GM12892 (cell line): ENCODE data around the gene ITIH5.

Source experiments
- DNase-seq: peaks from one replicate; pipeline ENCODE4 v3.0.0; 2011; ENCODE audit not compliant: insufficient read length
- FAIRE-seq: peaks from 2 replicates; lab custom pipeline; 2011; peaks lifted over from hg19 to GRCh38; lab: Jason Lieb, UNC
- POLR2A ChIP-seq: IDR thresholded peaks from 2 replicates; pipeline ENCODE4 v1.6.1; 2011; ENCODE audit warnings: low read depth, low read length, control low read depth
- POLR2AphosphoS5 ChIP-seq: IDR thresholded peaks from 2 replicates; pipeline ENCODE4 v1.6.1; 2011; ENCODE audit warnings: low read depth, low read length, control low read depth
- TAF1 ChIP-seq: IDR thresholded peaks from 2 replicates; pipeline ENCODE4 v1.6.1; 2011; ENCODE audit warnings: low read depth, mild to moderate bottlenecking, control low read depth, low read length, borderline replicate concordance

ITIH5 gene

DNA sequence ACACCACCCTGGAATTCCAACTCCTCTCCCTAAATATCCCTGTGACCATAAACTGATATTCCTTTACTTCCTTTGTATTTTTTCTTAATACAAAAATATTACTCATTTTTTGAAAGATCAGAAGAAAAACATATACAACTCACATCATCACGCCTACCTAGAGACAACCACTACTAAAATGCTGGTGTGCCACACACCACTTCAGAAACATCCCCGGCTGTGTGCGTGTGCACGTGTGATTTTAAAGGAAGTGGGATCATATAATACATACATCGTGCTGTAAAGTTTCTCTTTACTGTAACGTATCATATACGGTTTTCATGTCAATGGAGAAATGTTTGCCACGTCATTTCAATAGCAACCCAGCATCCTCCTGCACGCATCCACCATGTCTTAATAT, 76.5 kb downstream of the ITIH5 start:
- TF ChIP-seq POLR2AphosphoS5: no peak
- no peak for TF ChIP-seq TAF1
- no peak for TF ChIP-seq POLR2A
- FAIRE-seq (no peak), DNase-seq (no peak)

DNA sequence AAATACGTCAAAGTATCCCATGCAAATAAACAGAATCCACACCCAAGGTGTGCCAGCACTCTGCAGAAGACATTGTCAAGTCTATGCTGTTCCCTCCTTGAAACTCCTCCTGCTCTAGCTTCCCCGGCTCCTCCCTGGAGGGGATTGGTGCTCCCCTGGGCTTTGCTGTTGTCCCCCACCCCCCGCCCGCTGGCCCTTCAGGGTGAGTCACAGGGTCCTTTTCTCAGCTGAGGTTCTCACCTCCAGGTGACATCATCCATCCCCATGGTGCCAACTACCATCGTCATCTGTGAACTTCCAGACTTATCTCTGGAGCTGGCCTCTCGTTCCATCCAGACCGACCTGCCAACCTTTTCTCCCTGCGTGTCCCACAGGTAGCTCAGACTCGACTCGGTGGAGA, 77.0 kb downstream of the ITIH5 start:
- FAIRE-seq (no peak), DNase-seq (no peak)
- TF ChIP-seq TAF1: no peak

DNA sequence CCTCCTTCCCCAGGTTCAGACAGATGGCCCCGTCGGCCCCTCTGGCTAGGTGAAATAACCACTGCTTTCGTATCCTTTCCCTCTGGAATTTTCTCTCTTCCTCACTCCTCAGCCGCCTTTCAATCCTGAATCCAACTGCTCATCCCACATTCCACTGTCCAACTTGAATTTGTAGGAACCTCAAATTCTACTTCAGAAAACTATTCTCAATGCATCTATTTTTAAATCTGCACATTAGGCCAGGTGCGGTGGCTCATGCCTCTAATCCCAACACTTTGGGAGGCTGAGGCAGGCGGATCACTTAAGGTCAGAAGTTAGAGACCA, 78.9 kb downstream of the ITIH5 start:
- DNase-seq (no peak), FAIRE-seq (no peak)
- TF ChIP-seq POLR2AphosphoS5 (no peak), TAF1 (no peak), POLR2A (no peak)

DNA sequence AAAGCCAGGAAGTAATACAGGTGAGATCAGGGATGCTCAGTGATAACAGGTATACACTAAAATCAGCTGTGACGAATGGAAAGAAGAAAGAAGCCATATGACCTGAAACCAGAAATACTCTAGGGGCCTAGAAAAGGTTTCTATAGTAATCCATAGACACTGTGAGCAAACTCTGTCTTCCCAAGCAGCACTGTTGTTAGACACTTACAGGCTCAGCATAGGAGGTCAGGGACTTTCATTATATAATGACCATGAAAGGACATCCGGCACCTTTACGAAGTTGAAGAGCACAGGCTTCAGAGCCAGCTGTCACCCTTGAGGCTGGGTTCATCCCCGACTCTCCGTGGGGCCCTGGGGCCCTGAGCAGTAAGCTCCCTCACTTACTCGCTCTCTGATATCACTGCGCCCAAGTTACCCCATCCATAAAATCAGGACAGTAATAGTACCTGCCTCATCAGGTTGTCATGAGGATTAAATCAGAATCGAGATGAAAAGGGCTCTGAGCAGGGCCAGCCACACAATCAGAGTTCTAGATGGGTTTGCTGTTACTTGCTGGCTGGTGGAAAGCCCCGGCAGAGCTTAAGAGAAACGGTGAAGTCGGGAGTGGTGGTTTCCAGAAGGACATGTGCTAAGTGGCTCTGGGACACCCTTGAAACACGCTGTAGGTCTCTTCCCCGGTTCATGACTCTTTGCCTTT, 79.5 kb downstream of the ITIH5 start:
- DNase-seq (no peak), FAIRE-seq (no peak)
- TF ChIP-seq TAF1 (no peak), POLR2AphosphoS5 (no peak), POLR2A (no peak)

DNA sequence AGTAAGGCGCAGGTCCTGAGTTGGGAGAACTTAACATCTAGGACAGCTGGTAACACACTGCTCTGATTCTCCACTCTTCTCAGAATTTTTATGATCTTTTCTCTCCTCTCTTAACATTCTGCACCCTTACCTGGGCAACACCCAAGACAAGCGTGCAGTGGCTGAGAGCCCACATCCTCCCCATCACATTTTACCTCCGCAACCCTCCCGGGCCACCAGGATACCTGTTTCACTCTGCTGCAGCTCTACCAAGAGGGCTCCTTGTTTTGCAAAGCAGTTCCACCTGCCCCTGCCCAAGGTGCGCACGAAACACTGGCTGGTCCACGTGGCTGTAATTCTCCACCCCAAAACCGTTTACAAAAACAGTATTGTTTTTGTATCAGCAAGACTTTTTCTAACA, 81.5 kb downstream of the ITIH5 start:
- FAIRE-seq: no peak

DNA sequence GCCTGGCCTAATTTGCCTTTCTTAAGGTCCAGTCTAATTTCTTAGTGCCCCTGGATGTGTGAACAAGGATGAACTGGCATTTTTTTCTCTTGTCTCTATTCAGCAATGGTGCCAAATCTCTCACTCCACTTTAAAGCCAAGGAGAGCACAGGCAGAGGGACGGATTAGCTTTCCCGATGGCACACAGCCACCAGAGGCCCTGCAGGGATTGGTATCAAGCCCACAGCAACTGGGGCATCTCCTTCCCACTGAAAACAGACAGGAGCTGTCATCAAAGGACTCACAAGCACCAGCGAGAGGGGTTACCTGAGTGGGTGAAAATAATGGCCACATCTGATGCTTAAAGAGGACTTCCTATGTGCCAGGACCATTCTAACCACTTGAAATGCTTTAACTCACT, 83.1 kb downstream of the ITIH5 start:
- FAIRE-seq: no peak
- DNase-seq: no peak
- TF ChIP-seq POLR2A (no peak), POLR2AphosphoS5 (no peak)

More for the DNA sequence above, 81.5 kb downstream of the ITIH5 start:
- TF ChIP-seq TAF1 (no peak), POLR2A (no peak), POLR2AphosphoS5 (no peak)
- DNase-seq: no peak

DNA sequence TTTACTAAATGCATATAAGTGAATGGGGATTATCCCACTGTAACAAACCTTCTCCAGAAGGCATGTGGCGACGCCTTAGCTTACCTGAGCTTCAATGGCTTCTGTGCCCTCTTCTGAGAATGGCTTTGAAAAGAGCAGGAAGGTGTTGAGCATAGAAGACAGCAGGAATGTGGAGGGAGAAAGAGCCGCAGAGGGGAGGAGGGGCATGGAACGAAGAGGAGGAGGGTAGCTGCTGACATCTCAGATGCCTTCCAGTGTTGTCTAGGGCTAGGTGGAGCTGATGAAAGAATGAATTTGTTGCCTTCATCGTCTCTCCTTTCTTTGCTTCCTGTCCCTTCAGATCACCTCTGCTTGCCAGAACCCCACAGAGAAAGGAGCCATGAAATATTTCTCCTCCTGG, 86.2 kb downstream of the ITIH5 start:
- DNase-seq (no peak), FAIRE-seq (no peak)
- TF ChIP-seq POLR2A: no peak
- TF ChIP-seq POLR2AphosphoS5: no peak
- TF ChIP-seq TAF1: no peak

DNA sequence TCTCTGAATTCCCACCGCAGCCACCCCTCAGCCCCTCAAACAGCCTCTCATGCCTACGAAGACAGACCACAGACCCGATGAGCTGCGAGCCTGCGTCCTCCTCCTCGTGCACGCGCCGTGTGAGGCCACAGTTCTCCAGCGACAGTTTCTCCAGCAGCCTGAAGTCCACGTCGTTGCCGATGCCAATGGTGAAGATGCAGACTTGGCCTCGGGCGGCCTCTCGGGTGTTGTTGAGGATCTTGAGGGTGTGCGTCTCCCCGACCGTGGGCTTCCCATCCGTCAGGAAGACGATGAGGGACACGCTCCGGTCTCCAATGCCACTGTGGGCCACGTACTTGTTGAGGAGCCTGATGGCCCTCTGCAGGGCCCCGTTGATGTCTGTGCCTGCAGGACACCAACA, 87.1 kb downstream of the ITIH5 start:
- FAIRE-seq: no peak
- TF ChIP-seq POLR2A: no peak
- no peak for TF ChIP-seq TAF1
- TF ChIP-seq POLR2AphosphoS5: no peak
- DNase-seq: no peak

DNA sequence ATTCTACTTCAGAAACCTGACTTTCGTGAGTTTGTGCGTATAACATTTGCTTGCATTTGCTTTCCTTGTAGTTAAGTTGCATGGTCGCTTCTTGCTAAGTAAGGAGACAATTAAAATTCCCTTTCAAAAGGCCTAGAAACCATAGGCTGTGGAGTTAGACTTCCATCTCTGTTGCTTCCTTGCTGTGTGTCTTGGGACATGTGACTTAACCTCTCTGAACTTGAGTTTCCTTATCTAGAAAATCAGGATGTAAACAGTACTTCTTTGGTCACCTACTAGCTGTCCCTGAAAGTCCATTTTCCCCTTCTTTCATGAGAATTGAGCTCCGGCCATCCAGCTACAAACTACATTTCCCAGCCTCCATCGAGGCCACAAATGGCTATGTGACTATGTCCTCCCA, 89.2 kb downstream of the ITIH5 start:
- DNase-seq (no peak), FAIRE-seq (no peak)
- TF ChIP-seq TAF1: no peak
- TF ChIP-seq POLR2AphosphoS5: no peak

DNA sequence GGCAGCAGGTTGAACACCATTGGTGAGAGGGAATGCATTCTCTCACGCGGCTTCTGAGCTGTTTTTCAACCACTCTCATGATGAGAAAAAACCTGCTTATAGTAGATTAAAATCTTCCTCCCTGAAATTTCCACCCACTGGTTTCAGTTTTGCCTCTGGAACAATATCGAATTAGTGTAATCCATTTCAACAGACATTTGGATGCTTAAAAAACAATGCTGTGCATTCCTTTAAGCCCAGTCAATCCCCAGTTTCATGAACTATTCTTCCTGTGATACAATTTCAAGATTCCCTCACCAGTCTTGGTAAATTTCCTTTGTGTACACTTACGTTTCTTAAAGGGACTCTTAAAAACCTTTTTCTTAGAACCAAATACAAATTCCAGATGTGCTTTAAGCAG, 89.6 kb downstream of the ITIH5 start:
- TF ChIP-seq TAF1: no peak
- TF ChIP-seq POLR2A: no peak
- TF ChIP-seq POLR2AphosphoS5: no peak
- FAIRE-seq (no peak), DNase-seq (no peak)

DNA sequence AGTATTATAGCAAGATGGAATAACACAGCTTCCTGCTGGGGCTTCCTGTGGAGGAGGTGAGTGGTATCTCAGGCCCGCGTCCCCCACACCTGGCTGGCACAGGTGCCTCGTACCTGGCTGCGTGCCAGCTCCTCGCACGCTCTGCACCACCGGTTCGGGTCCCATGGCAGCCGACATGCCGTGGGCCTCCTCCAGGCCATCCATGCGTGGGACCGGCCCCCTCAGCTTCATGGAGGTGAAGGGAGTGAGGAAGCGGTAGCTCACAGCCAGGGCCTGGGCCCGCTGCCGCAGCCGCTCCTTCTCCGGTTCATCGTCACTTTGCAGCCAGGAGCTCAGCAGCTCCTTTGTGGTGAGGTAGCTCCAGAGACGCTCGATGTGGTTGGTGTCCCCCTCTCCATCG, 90.4 kb downstream of the ITIH5 start:
- no peak for FAIRE-seq
- TF ChIP-seq POLR2AphosphoS5 (no peak), TAF1 (no peak), POLR2A (no peak)

DNA sequence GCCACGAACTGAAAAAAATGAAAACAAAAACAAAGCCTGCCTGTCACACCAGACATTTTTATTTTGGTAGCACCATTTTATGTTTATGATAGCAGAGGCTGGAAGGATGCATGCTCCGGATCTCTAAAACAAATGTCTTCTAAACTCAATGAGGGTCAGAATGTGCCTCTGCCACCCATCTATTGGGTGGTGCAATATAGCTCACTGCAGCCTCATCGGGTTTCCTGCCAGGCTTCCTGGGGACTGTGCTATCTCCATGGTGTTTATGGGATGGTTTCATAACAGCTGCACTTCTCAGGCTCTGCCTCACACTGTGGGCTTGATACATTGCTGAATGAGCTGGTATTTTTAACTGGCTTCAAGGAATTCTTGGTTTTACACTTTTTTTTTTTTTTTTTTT, 94.4 kb downstream of the ITIH5 start:
- no peak for DNase-seq
- FAIRE-seq: no peak
- TF ChIP-seq TAF1: no peak
- no peak for TF ChIP-seq POLR2A
- TF ChIP-seq POLR2AphosphoS5: no peak

More for the DNA sequence above, 90.4 kb downstream of the ITIH5 start:
- no peak for DNase-seq

DNA sequence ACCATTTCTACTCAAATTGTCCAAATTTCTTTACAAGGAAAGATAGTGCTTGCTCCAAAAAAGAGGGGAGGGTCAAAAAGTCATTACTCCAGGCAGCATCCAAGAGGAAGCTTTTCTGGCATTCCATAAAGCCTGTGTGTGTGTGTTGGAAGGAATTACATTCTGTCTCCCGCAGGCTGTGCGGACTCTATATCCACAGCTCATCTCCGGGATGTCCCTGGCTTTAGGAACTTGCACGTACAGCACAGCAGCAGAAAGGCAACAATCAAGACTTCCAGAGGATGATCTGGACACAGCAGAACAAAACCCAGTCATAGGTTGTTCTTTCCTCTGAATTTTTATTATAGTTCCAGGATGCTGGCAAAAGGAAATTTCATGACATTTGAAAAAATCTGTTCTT, 94.8 kb downstream of the ITIH5 start:
- FAIRE-seq: no peak
- TF ChIP-seq TAF1 (no peak), POLR2A (no peak), POLR2AphosphoS5 (no peak)

More for the DNA sequence above, 94.8 kb downstream of the ITIH5 start:
- no peak for DNase-seq
